GM23248 (cell line): ENCODE measurements around the gene OPTC. TPM values are rescaled to one million over a fixed set of nuclear protein-coding genes. Genes with fewer than 3 reads are reported as not detected.
A peak's percentile ranks its signal among the peaks of the same experiment; 100 is the strongest.

Source experiments
- DNase-seq: peaks from one replicate; pipeline ENCODE4 v3.0.0-alpha.2; 2015
- H2AFZ ChIP-seq: fragments of 200-600 bp; sonication (generic); 2 replicates; pipeline ENCODE4 v1.6.1; 2016; ENCODE audit warnings: antibody characterized with exemption
- H3F3A ChIP-seq: fragments of 200-600 bp; sonication (generic); 2 replicates; pipeline ENCODE4 v1.6.1; 2016; ENCODE audit warnings: mild to moderate bottlenecking, antibody characterized with exemption, mixed run types; ENCODE audit not compliant: insufficient read depth
- H3K27ac ChIP-seq: fragments of 200-600 bp; sonication (generic); 2 replicates; pipeline ENCODE4 v1.5.1; 2016; ENCODE audit warnings: mild to moderate bottlenecking
- H3K27me3 ChIP-seq: fragments of 200-600 bp; sonication (generic); replicated peaks from 2 replicates; pipeline ENCODE4 v1.6.1; 2016; ENCODE audit warnings: mild to moderate bottlenecking; ENCODE audit not compliant: insufficient read depth
- H3K36me3 ChIP-seq: fragments of 200-600 bp; sonication (generic); 2 replicates; pipeline ENCODE4 v1.6.1; 2016; ENCODE audit warnings: low read depth, mild to moderate bottlenecking
- H3K4me1 ChIP-seq: fragments of 200-600 bp; sonication (generic); 2 replicates; pipeline ENCODE4 v1.6.1; 2016; ENCODE audit warnings: mild to moderate bottlenecking; ENCODE audit not compliant: insufficient read depth
- H3K4me2 ChIP-seq: fragments of 200-600 bp; sonication (generic); one replicate; pipeline ENCODE4 v1.6.1; 2016; ENCODE audit warnings: mild to moderate bottlenecking; ENCODE audit not compliant: unreplicated experiment
- H3K4me3 ChIP-seq: fragments of 200-600 bp; sonication (generic); 2 replicates; pipeline ENCODE4 v1.5.1; 2016; ENCODE audit warnings: mild to moderate bottlenecking
- H3K79me2 ChIP-seq: fragments of 200-600 bp; sonication (generic); 2 replicates; pipeline ENCODE4 v1.6.1; 2016; ENCODE audit warnings: mild to moderate bottlenecking; ENCODE audit not compliant: insufficient read depth
- H3K9ac ChIP-seq: fragments of 200-600 bp; sonication (generic); 2 replicates; pipeline ENCODE4 v1.6.1; 2016; ENCODE audit warnings: mild to moderate bottlenecking
- H3K9me2 ChIP-seq: fragments of 200-600 bp; sonication (generic); 2 replicates; pipeline ENCODE4 v1.6.1; 2016; ENCODE audit warnings: mixed run types, mild to moderate bottlenecking, moderate library complexity; ENCODE audit not compliant: insufficient read depth
- H3K9me3 ChIP-seq: fragments of 200-600 bp; sonication (generic); one replicate; pipeline ENCODE4 v1.6.1; 2017; ENCODE audit warnings: low read depth
- H4K20me1 ChIP-seq: fragments of 200-600 bp; sonication (generic); 2 replicates; pipeline ENCODE4 v1.6.0; 2016; ENCODE audit not compliant: insufficient read depth
- EZH2 ChIP-seq: fragments of 200-600 bp; sonication (generic); IDR thresholded peaks from 2 replicates; pipeline ENCODE4 v1.6.1; 2018; ENCODE audit warnings: antibody characterized with exemption, mild to moderate bottlenecking; ENCODE audit not compliant: insufficient read depth, poor library complexity, severe bottlenecking
- EZH2phosphoT487 ChIP-seq: fragments of 200-600 bp; sonication (generic); IDR thresholded peaks from 2 replicates; pipeline ENCODE4 v1.6.1; 2018; ENCODE audit warnings: antibody characterized with exemption, moderate library complexity, mild to moderate bottlenecking, low read depth; ENCODE audit not compliant: insufficient read depth
- WGBS, 2 experiments: methylation state at CpG; one replicate each; pipeline ENCODE4 v1.1.6; 2015 to 2017; ENCODE audit warnings: low lambda C conversion rate in 2 of 2, low coverage in 1 of 2; ENCODE audit errors: missing lambda C conversion rate in 2 of 2; 5-methylcytosine and 5-hydroxymethylcytosine counted together
- in situ Hi-C: fragments of 300-500 bp; cut with MboI; formaldehyde crosslinking; loops from 2 replicates; pipeline ENCODE4 v1.15.0; 2020
- polyA plus RNA-seq: library from polyadenylated mRNA; unstranded; fragments of >200 nt; fragmentation: Nextera tagmentation; extraction: Ambion mirVana; gene quantifications from 2 replicates; pipeline ENCODE4 v1.2.1, GENCODE V29; 2016
- total RNA-seq: library from RNA; depleted of rRNA; stranded (reverse); fragments of >200 nt; shearing (Covaris generic); gene quantifications from 2 replicates; pipeline ENCODE4 v1.2.3, GENCODE V29; 2014

OPTC gene
- total and polyA plus RNA-seq, 2 experiments from 2014 or later: not detected

GRCh38 chr1:203512517-203512847 is 18.5 kb downstream of the OPTC start:
- 0% methylated on average over 1 of the region's 1 CpG for WGBS, 2 experiments
- no peak for DNase-seq
- Histone ChIP-seq H4K20me1 (no peaks in the 10 kb centered on the region), H2AFZ (peak overlapping the region; percentile 65), H3F3A (peaks cover 10% of the 10 kb centered on the region), H3K27ac (peak overlapping the region; percentile 94), H3K4me1 (peaks cover 35% of the 10 kb centered on the region), H3K9me2 (no peaks in the 10 kb centered on the region), H3K4me3 (peak overlapping the region; percentile 35), H3K4me2 (peak overlapping the region; percentile 63), H3K27me3 (no peaks in the 10 kb centered on the region), H3K79me2 (no peaks in the 10 kb centered on the region), H3K36me3 (no peaks in the 10 kb centered on the region), H3K9ac (peak overlapping the region; percentile 80), H3K9me3 (no peaks in the 10 kb centered on the region)
- in situ Hi-C loops: no loop called here
- TF ChIP-seq EZH2 (no peak), EZH2phosphoT487 (no peak)

GRCh38 chr1:203512848-203513584 is 19.1 kb downstream of the OPTC start:
- in situ Hi-C loops: no loop called here
- peak overlapping the region; percentile 35 for H3K4me3 ChIP-seq

GRCh38 chr1:203513585-203514031 is 19.7 kb downstream of the OPTC start:
- in situ Hi-C loops: no loop called here
- H3K4me3 ChIP-seq: 0 out of 2 replicates have a peak overlapping the region, but pooled peaks have one; percentile 27
- peak overlapping the region; percentile 71 for H3K4me2 ChIP-seq
- peak overlapping the region; percentile 94 for H3K27ac ChIP-seq
- H3K4me1 ChIP-seq: peaks cover 35% of the 10 kb centered on the region
- H3K9me3 ChIP-seq: no peaks in the 10 kb centered on the region
- H4K20me1 ChIP-seq: no peaks in the 10 kb centered on the region
- TF ChIP-seq EZH2: no peak
- no peak for TF ChIP-seq EZH2phosphoT487
- no peaks in the 10 kb centered on the region for H3K27me3 ChIP-seq
- no peaks in the 10 kb centered on the region for H3K79me2 ChIP-seq
- no peaks in the 10 kb centered on the region for H3K9me2 ChIP-seq
- H3F3A ChIP-seq: peaks cover 10% of the 10 kb centered on the region
- WGBS, 2 experiments: 84 to 85% methylated on average over 9 of the region's 9 CpGs
- no peak for DNase-seq
- peak overlapping the region; percentile 65; the same call in 1 of the 2 replicates for H2AFZ ChIP-seq
- no peaks in the 10 kb centered on the region for H3K36me3 ChIP-seq
- H3K9ac ChIP-seq: peak overlapping the region; percentile 80

More at GRCh38 chr1:203512848-203513584, 19.1 kb downstream of the OPTC start:
- 10 to 11% methylated on average over 10 of the region's 10 CpGs for WGBS, 2 experiments
- Histone ChIP-seq H3K9me2 (no peaks in the 10 kb centered on the region), H3K27ac (peak overlapping the region; percentile 94), H2AFZ (peak overlapping the region; percentile 65), H4K20me1 (no peaks in the 10 kb centered on the region), H3K4me1 (peaks cover 35% of the 10 kb centered on the region), H3K27me3 (no peaks in the 10 kb centered on the region), H3F3A (peaks cover 10% of the 10 kb centered on the region), H3K36me3 (no peaks in the 10 kb centered on the region), H3K9me3 (no peaks in the 10 kb centered on the region), H3K79me2 (no peaks in the 10 kb centered on the region), H3K4me2 (peak overlapping the region; percentile 71), H3K9ac (peak overlapping the region; percentile 80)
- TF ChIP-seq EZH2: no peak
- TF ChIP-seq EZH2phosphoT487: no peak
- DNase-seq: peak; percentile 98

- in situ Hi-C loops: no loop called here
- 96 to 99% methylated on average over 9 of the region's 9 CpGs for WGBS, 2 experiments
- DNase-seq: no peak
Observed at GRCh38 chr1:203516184-203516583, 22.2 kb downstream of the OPTC start.

More at GRCh38 chr1:203516184-203516583, 22.2 kb downstream of the OPTC start:
- TF ChIP-seq EZH2 (no peak), EZH2phosphoT487 (no peak)
- Histone ChIP-seq H3F3A (peaks cover 10% of the 10 kb centered on the region), H3K4me2 (no peak overlapping the region), H2AFZ (no peak overlapping the region), H3K27me3 (no peaks in the 10 kb centered on the region), H3K4me3 (no peak overlapping the region), H3K9me2 (no peaks in the 10 kb centered on the region), H3K27ac (no peak overlapping the region), H3K9ac (no peak overlapping the region), H3K36me3 (no peaks in the 10 kb centered on the region), H3K79me2 (no peaks in the 10 kb centered on the region), H3K9me3 (no peaks in the 10 kb centered on the region), H4K20me1 (no peaks in the 10 kb centered on the region), H3K4me1 (peaks cover 43% of the 10 kb centered on the region)
